Activated T-cell treated with anti-CD3 and anti-CD28 coated beads, Interleukin-2, amount 50 U/mL, for 24 hours (primary cell): Measurements from ENCODE around the gene SLC52A3.
A peak's percentile ranks its signal among the peaks of the same experiment; 100 is the strongest.

Source experiments
- DNase-seq: peaks from one replicate; pipeline ENCODE4 v3.0.0-alpha.2; 2020
- H3K27ac Mint-ChIP-seq: 2 replicates; pipeline ENCODE4 v1.8.0; 2020; ENCODE audit warnings: mild to moderate bottlenecking, mixed read lengths
- H3K27me3 Mint-ChIP-seq: 2 replicates; pipeline ENCODE4 v1.8.0; 2020; ENCODE audit warnings: mixed read lengths
- H3K36me3 Mint-ChIP-seq: 2 replicates; pipeline ENCODE4 v1.8.0; 2020; ENCODE audit warnings: low read depth, mixed read lengths
- H3K4me1 Mint-ChIP-seq: 2 replicates; pipeline ENCODE4 v1.8.0; 2020; ENCODE audit warnings: low read depth, mixed read lengths
- H3K4me3 Mint-ChIP-seq: 2 replicates; pipeline ENCODE4 v1.8.0; 2020; ENCODE audit warnings: mild to moderate bottlenecking, moderate library complexity, mixed read lengths
- H3K9me3 Mint-ChIP-seq: 2 replicates; pipeline ENCODE4 v1.8.0; 2020; ENCODE audit warnings: mixed read lengths

Gene SLC52A3

DNA sequence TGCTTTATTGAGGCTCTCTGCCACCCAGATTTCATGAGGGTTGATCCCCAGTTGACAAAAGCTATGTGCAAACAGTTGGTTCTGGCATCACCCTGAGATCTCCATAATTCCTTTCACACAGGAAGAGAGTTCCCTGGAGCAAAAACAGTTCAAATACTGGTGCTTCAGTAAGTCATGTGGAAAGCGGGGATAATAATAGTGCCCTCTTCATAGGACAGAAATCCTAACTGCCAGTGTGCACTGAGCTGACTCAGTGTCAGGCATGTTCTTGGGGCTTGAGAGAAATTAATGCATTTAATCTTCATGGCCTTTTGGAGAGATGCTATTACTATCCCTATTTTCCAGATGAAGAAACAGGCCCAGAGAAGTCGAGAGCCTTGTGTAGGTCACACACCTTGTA is 7.9 kb upstream of the SLC52A3 start:
- no peak for DNase-seq
- Mint-ChIP-seq H3K27ac (no peak overlapping the region), H3K4me3 (no peak overlapping the region), H3K36me3 (no peaks in the 10 kb centered on the region), H3K4me1 (no peaks in the 10 kb centered on the region), H3K27me3 (peaks cover 13% of the 10 kb centered on the region), H3K9me3 (no peaks in the 10 kb centered on the region)

DNA sequence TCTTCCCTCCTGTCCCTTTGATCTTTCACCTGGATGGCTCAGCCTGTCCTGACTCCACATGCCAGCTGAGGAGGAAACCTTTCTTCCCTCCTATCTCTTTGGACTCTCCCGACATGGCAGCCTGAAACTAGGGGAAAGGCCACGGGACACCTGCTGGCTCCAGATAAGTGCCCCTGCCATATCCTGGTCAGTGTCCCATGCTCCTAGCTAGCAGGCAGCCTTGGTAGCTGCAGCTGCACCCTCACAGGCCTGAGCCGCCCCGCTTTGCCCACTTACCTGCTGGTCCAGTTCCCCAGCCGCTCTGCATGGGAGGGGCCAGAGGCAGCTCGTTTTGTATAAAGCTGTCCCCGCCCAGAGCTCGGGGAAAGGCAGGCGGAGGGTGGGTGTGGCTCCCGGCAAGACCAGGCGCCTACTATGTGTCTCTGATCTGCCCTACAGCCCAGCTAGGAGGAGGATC is 7.4 kb upstream of the SLC52A3 start:
- Mint-ChIP-seq H3K4me3 (no peak overlapping the region), H3K36me3 (no peaks in the 10 kb centered on the region), H3K27me3 (peaks cover 17% of the 10 kb centered on the region), H3K27ac (no peak overlapping the region), H3K9me3 (no peaks in the 10 kb centered on the region), H3K4me1 (no peaks in the 10 kb centered on the region)
- no peak for DNase-seq

DNA sequence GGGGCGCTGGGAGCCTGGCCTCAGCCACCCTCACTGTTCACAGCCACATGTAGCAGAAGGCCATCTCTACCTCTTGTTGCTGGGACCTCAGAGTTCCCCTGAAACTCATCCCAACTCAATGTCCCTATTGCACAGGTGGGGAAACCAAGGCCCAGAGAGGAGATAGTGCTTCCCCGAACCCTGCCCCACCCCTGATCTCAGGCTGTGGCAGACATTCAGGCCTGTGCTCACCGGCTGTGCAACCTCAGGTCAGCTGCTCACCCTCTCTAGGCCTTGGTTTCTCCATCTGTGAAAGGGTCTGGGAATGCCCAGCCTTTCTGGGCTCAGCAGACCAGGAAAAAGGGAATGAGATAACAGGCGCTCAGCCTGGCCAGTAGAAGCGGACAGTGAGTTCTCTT is 6.4 kb upstream of the SLC52A3 start:
- no peaks in the 10 kb centered on the region for H3K36me3 Mint-ChIP-seq
- H3K27me3 Mint-ChIP-seq, result peaks cover 21% of the 10 kb centered on the region
- H3K4me1 Mint-ChIP-seq, result no peaks in the 10 kb centered on the region
- DNase-seq, result no peak
- no peak overlapping the region for H3K4me3 Mint-ChIP-seq
- no peaks in the 10 kb centered on the region for H3K9me3 Mint-ChIP-seq
- no peak overlapping the region for H3K27ac Mint-ChIP-seq

DNA sequence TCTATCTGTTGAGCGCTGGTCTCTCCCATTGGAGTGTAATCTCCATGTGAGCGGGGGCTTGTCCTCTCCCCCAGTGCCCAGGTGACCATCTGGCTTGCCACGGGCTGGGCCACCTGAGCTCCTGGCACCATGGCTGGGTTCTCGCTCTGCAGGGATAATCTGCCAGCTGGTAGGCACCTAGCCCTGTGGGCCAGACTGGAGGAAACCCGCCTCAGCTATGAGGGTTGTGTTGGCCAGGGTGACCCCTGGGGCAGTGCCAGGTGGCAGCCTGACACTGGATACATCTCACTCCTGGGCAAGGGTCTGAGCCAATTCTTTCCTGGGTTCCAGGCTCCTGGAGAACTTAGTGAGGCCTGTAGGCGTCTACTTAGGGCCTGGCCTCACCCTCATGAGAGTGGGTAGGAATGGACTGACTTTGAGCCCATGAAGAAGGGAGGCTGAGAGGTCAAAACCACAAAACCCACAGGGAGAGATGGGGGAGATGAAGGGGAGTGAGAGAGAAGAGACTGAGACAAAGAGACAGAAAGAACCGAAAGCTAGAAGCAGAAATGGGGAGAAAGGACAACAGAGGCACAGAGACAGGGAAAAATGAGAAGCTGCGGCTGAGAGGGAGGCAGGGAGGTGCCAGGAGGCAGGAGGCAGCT is 5.8 kb upstream of the SLC52A3 start:
- DNase-seq, result no peak
- H3K27me3 Mint-ChIP-seq, result peaks cover 21% of the 10 kb centered on the region
- no peak overlapping the region for H3K27ac Mint-ChIP-seq
- H3K9me3 Mint-ChIP-seq, result no peaks in the 10 kb centered on the region
- no peaks in the 10 kb centered on the region for H3K4me1 Mint-ChIP-seq
- no peaks in the 10 kb centered on the region for H3K36me3 Mint-ChIP-seq
- no peak overlapping the region for H3K4me3 Mint-ChIP-seq

DNA sequence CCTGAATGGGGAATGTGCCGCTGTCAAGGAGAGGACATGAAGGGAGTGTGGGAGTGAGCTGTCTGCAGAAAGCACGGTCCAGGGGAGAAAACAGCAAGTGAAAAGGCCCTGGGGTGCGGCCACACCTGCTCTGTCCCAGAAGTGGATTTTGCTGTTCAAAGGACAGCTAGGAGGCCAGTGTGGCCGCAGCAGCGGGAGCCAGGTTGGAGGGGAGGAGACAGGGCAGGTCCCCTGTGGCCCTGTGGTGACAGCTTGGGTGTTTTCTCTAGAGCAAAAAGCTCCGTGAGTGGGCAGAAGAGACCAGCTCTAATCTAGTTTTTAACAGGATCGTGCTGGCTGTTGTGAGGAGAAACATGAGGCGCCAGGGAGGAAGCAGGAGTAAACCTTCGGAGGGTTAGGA is 4.5 kb upstream of the SLC52A3 start:
- no peak for DNase-seq
- H3K4me1 Mint-ChIP-seq, result no peaks in the 10 kb centered on the region
- H3K9me3 Mint-ChIP-seq, result no peaks in the 10 kb centered on the region
- H3K36me3 Mint-ChIP-seq, result no peaks in the 10 kb centered on the region
- H3K4me3 Mint-ChIP-seq, result no peak overlapping the region
- H3K27me3 Mint-ChIP-seq, result peaks cover 23% of the 10 kb centered on the region
- H3K27ac Mint-ChIP-seq, result no peak overlapping the region

DNA sequence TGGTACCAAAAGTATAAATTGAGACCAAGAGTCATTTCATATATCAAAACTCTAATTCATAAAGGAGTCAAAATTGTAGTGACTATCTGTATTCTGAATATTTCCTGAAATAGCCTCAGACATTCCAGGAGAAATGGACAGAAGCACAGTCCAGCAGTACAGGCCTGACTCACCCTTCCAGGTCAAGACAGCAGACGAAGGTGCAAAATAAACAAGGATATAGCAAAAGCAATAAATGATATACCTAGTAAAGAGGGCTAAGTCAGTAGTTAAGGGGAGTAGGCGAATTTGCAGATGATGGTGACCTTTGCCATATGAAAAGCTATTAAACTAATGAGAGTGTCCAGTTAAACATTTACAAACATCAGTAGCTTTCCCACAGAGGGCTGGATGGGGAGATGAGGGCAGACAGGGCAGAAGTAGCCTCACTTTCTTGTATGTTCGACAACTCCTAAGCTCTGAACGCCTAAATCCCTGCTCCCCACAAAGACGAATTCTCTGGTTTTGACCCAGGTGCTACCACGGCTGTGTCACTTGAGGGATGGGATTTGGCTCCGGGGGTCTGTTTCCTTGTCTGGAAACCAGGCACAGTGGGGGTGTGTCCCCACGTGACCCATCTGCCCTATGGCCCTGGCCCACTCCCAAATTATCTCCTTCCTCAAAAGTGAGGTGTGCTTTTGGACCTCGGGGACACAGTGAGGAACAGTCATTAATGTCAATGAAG is 3.6 kb upstream of the SLC52A3 start:
- DNase-seq, result no peak
- peaks cover 24% of the 10 kb centered on the region for H3K27me3 Mint-ChIP-seq
- no peak overlapping the region for H3K4me3 Mint-ChIP-seq
- H3K36me3 Mint-ChIP-seq, result no peaks in the 10 kb centered on the region
- no peaks in the 10 kb centered on the region for H3K4me1 Mint-ChIP-seq
- H3K27ac Mint-ChIP-seq, result no peak overlapping the region
- no peaks in the 10 kb centered on the region for H3K9me3 Mint-ChIP-seq

DNA sequence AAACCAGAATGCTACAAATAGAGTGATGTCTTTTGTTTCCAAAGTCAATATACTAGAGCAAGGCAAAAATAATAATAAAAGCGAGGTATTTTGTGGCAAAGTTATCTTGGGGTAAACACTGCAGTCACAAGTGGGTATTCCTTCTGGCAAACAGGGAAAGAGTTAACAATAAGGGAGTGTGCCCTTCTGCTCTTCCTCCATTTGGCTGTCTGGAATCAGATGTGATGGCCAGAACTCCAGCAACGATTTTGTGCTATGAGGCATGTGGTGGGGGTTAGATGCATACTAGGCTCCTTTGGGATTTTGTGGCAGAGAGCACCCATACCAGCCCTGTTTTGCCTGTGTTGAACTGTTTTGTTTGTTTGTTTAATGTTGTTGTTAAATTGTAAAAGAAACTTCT is 2.4 kb upstream of the SLC52A3 start:
- Mint-ChIP-seq H3K27ac (no peak overlapping the region), H3K4me1 (no peaks in the 10 kb centered on the region), H3K36me3 (no peaks in the 10 kb centered on the region), H3K9me3 (no peaks in the 10 kb centered on the region), H3K27me3 (peaks cover 22% of the 10 kb centered on the region), H3K4me3 (no peak overlapping the region)
- DNase-seq, result no peak

DNA sequence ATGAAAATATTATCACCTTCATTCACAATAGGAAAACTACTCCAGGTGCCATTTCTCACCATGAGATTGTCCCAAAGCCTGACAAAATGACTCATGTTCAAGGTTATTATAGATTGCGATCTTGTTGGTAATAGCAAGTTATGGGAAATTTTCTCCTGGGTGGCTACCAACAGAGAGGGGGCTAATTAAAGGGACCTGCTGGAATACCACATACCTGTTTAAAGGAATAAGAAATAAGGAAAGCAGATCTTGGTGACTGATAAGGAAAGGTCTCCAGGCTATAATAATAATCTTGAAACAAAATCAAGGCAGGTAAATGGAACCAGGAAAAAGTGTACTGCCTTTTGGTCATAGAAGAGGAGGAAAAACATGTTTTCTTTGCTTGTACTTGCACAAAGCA is 1.4 kb downstream of the SLC52A3 start:
- no peaks in the 10 kb centered on the region for H3K9me3 Mint-ChIP-seq
- H3K27ac Mint-ChIP-seq, result no peak overlapping the region
- H3K4me1 Mint-ChIP-seq, result no peaks in the 10 kb centered on the region
- H3K4me3 Mint-ChIP-seq, result no peak overlapping the region
- H3K27me3 Mint-ChIP-seq, result peaks cover 23% of the 10 kb centered on the region
- H3K36me3 Mint-ChIP-seq, result no peaks in the 10 kb centered on the region
- DNase-seq, result no peak

DNA sequence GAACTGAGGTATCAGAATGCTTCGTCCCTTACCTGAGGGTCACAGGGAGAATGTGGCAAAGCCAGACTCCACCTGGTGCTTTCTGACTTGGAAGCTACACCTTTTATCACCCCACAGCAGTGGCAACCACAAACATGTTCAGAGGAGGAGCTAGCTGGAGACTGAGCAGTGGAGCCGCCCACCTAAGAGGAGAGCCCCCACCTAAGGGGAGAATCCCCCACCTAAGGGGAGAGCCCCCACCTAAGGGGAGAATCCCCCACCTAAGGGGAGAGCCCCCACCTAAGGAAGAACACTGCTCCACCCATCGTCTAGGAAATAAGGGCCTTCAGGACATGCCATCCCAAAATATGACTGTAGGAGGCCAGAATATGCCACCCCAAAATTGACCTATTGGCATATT is 4.0 kb downstream of the SLC52A3 start:
- no peak overlapping the region for H3K27ac Mint-ChIP-seq
- no peaks in the 10 kb centered on the region for H3K4me1 Mint-ChIP-seq

DNA sequence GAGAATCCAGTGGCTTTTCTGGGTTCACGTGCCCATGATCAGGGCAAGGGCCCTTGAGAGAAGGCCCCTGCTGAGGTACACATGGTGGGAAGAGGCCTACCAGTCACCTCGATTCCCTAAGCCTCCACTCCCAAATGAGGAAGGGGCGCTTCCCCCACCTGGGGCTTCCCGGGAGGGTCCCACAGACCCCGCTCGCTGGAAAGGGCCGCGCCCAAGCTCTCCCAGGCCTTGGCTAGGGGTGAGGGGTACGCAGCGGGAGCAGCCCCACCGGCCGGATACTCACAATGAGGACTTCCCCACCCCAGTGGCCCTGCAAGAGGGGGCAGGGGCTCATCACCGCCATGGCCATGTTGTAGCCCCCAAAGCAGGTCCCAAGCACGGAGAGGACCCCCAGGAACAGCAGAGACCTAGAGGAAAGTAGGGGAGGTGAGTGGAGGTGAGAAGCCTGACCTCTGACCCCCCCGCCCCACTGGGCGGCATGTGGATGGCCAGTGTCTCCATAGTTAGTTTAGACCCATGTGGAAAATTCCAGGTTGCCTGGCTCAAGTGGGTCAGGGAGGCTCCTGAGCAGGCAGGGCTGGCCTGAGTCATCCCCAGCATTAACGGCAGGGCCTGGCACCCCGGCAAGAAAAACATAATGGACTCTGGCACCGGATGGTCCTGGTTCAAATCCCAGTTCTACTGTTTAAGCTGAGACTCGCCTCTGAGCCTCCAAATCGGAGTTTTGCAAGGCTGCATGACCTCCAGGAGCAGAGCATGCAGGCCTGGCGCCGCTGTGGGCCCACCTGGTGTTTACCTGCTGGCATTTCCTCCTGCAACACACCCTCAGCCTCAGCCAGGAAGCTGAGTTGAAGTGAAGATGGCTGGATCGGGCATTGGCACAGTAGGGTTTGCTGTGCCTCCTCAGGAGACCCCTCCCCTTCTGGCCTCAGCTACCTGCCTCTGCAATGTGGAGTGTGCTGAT is 6.6 kb downstream of the SLC52A3 start:
- no peak for DNase-seq
- Mint-ChIP-seq H3K4me1 (no peaks in the 10 kb centered on the region), H3K4me3 (no peak overlapping the region), H3K27ac (no peak overlapping the region), H3K36me3 (no peaks in the 10 kb centered on the region), H3K27me3 (peaks cover 40% of the 10 kb centered on the region), H3K9me3 (no peaks in the 10 kb centered on the region)

More for the DNA sequence above, 4.0 kb downstream of the SLC52A3 start:
- no peak for DNase-seq
- Mint-ChIP-seq H3K9me3 (no peaks in the 10 kb centered on the region), H3K36me3 (no peaks in the 10 kb centered on the region), H3K4me3 (no peak overlapping the region), H3K27me3 (peaks cover 25% of the 10 kb centered on the region)

DNA sequence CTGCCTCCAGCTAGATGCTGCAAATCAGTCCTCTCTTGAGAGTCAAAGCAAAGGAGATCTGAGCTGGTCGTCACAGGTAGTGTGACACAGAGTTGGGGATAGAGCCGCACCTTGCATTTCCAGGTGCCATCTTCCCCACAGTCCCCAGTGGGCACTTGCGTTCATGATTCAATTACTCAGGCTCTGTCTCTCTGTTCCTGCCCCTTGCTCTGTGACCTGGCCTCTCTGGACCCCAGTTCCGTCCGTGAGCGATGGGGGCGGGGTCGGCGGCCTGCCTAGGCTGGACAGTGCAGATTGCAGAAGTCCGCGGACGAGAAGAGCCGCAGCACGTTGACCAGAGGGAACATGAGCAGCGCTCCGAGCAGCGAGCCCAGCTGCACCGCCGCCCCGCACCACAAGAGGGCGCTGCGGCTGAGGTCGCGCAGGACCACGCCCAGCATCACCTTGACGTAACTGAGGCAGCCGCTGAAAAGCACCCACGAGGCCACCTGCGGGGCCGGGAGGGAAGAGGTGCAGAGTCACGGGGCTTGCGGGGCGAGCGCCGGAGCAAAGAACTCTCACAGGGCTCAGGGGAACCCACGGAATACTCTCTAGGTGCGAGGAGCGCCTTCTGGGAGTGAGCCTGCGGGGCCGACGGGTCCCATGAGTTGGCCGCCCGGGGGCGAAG is 7.4 kb downstream of the SLC52A3 start:
- no peaks in the 10 kb centered on the region for H3K36me3 Mint-ChIP-seq
- no peak overlapping the region for H3K4me3 Mint-ChIP-seq
- DNase-seq, result peak; percentile 53
- H3K27me3 Mint-ChIP-seq, result peaks cover 45% of the 10 kb centered on the region
- H3K27ac Mint-ChIP-seq, result no peak overlapping the region
- no peaks in the 10 kb centered on the region for H3K9me3 Mint-ChIP-seq
- H3K4me1 Mint-ChIP-seq, result no peaks in the 10 kb centered on the region

DNA sequence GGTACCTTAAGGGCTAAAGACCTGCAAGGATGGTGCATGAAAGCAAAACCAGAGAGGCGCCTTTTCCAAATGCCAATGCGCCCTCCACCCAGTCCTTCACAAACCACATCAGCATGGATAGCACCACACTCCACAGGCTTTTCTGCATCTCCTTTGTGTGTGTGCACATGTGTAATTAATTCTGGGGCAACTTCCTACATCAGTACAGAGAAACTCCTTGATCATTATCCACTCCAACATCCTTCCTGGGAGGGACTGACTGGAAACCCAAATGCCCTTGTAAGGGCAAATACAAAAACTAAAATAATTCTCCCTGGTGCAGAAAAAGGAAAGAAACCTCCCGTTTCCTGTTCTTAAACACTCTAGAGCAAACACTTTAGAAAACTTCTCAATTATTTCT is 10.8 kb downstream of the SLC52A3 start:
- no peak for DNase-seq
- no peaks in the 10 kb centered on the region for H3K36me3 Mint-ChIP-seq
- no peak overlapping the region for H3K4me3 Mint-ChIP-seq
- peaks cover 40% of the 10 kb centered on the region for H3K27me3 Mint-ChIP-seq
- H3K27ac Mint-ChIP-seq, result no peak overlapping the region
- H3K9me3 Mint-ChIP-seq, result no peaks in the 10 kb centered on the region
- H3K4me1 Mint-ChIP-seq, result peaks cover 5% of the 10 kb centered on the region

DNA sequence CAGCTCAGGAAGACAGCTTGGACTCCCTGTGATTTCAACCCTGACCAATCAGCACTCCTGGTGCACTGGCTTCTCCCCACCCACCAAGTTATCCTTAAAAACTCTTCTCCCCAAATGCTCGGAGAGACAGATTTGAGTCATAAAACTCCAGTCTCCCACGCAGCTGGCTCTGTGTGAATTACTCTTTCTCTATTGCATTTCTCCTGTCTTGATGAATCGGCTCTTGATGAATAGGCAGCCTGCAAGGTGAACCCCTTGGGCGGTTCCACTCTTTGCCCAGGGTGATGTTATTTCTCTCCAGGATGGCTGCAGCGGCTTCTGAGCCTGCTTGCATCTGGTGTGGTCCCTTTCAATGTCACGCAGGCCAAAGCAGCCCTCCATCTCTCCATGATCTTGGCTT is 12.4 kb downstream of the SLC52A3 start:
- Mint-ChIP-seq H3K4me3 (no peak overlapping the region), H3K27me3 (peaks cover 38% of the 10 kb centered on the region), H3K4me1 (peaks cover 5% of the 10 kb centered on the region), H3K9me3 (no peaks in the 10 kb centered on the region), H3K36me3 (no peaks in the 10 kb centered on the region), H3K27ac (no peak overlapping the region)
- no peak for DNase-seq

DNA sequence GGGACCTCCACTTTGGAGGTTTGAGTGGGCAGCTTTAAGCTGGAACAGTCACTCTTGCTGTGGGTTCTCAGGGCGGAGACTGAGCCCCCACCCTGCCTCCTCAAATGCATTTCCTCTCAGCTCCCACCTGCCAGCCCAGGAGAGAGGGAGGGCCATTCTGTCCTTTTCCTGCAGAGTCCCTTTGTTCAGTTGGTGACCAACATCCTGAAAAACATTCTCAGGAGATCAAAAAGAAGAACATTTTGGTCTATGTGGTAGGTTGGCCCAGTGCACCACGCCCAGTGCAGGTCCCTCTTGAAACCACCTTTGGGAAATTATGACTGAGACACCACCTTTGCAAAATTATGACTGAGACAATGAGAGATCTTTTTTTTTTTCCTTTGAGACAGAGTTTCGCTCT is 13.4 kb downstream of the SLC52A3 start:
- no peak overlapping the region for H3K27ac Mint-ChIP-seq
- H3K9me3 Mint-ChIP-seq, result no peaks in the 10 kb centered on the region
- DNase-seq, result no peak
- no peaks in the 10 kb centered on the region for H3K36me3 Mint-ChIP-seq
- H3K27me3 Mint-ChIP-seq, result peaks cover 28% of the 10 kb centered on the region
- no peak overlapping the region for H3K4me3 Mint-ChIP-seq
- H3K4me1 Mint-ChIP-seq, result peaks cover 5% of the 10 kb centered on the region
